ENCODE measurements around the gene NUCB1.
"Not testable (repeated sequence)": the region's sequence is repeated elsewhere in the genome, so short reads cannot be mapped to it uniquely, and the experiment has no call there.

GRCh38 chr19:48879696-48880095, 20.4 kb upstream of the NUCB1 start:
- TF ChIP-seq CTCF (IDR thresholded peaks at IDR 0.05; ENCODE audit: low read depth, low read length, missing input control); YY1 (IDR thresholded peaks at IDR 0.05); EGR1 (IDR thresholded peaks at IDR 0.05; ENCODE audit: low read depth in 2 of 2); FOXA1 (IDR thresholded peaks at IDR 0.05); REST (IDR thresholded peaks at IDR 0.05); RAD21 (IDR thresholded peaks at IDR 0.05); JUND (IDR thresholded peaks at IDR 0.05); ATF3 (IDR thresholded peaks at IDR 0.05): not testable (repeated sequence)
